Measurements from ENCODE around the gene SLC16A8.

DNA sequence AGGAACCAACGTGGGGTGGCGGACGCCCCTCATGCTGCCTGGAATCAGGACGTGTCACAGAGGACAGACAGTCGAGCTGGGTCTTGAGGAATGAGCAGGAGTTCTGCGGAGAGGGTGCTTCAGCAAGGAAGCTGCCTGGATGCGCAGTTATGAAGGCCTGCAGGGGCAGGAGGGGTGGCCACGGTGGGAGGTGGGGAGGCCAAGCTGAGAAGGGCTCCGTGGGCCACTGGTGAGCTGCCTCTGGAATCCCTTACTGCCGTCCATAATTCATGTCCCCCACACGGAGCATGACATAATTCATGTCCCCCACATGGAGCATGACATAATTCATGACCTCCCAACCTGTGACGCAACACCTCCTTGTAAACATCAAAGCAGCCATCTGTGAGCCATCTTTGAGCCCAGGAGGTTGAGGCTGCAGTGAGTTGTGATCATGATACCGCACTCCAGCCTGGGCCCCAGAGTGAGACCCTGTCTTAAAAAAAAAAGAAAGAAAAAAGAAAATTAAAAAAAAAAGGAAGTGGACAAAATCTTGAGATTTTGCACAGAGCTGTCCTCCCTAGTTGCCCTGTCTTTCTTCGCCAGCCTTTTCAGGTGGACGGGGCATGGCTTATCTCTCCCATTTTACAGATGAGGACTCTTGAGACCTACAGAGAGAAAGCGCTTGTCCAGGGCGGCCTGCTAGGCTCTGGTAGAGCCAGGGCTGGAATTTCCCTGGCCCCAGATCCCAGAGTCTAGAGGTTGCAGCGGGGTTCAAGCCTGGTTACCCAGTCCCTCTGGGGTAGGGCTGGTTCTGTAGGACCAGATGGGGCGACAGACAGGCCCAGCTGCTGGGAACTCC is 51.1 kb downstream of the SLC16A8 start:
- TF ChIP-seq, protein P1, sequence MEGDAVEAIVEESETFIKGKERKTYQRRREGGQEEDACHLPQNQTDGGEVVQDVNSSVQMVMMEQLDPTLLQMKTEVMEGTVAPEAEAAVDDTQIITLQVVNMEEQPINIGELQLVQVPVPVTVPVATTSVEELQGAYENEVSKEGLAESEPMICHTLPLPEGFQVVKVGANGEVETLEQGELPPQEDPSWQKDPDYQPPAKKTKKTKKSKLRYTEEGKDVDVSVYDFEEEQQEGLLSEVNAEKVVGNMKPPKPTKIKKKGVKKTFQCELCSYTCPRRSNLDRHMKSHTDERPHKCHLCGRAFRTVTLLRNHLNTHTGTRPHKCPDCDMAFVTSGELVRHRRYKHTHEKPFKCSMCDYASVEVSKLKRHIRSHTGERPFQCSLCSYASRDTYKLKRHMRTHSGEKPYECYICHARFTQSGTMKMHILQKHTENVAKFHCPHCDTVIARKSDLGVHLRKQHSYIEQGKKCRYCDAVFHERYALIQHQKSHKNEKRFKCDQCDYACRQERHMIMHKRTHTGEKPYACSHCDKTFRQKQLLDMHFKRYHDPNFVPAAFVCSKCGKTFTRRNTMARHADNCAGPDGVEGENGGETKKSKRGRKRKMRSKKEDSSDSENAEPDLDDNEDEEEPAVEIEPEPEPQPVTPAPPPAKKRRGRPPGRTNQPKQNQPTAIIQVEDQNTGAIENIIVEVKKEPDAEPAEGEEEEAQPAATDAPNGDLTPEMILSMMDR (IDR thresholded peaks at IDR 0.05; ENCODE audit: low read length), result no peak
- no peak for TF ChIP-seq EZH2 (IDR thresholded peaks at IDR 0.05; ENCODE audit: borderline replicate concordance, low read length)

Data from OCI-LY1 (cell line).